GM11168 (cell line): ENCODE data around the gene NOPCHAP1.

Experiments used
- in situ Hi-C: fragments of 300-500 bp; cut with MboI; formaldehyde crosslinking; loops from one replicate; pipeline ENCODE4 v1.12.0; 2022; ENCODE audit warnings: low sequenced_read_pairs; ENCODE audit not compliant: unreplicated experiment

NOPCHAP1 gene

GRCh38 chr12:105015543-105015942 is 29.4 kb downstream of the NOPCHAP1 start:
- in situ Hi-C loops, result no loop called here

GRCh38 chr12:105018012-105018411 is 31.9 kb downstream of the NOPCHAP1 start:
- in situ Hi-C loops, result no loop called here

GRCh38 chr12:105018776-105019175 is 32.7 kb downstream of the NOPCHAP1 start:
- in situ Hi-C loops, result no loop called here

- in situ Hi-C loops, result no loop called here
These were observed 34.3 kb downstream of the NOPCHAP1 start for GRCh38 chr12:105020241-105020962.

- in situ Hi-C loops, result no loop called here
These were observed 38.8 kb downstream of the NOPCHAP1 start for GRCh38 chr12:105024928-105025327.

GRCh38 chr12:105025890-105026289 is 39.8 kb downstream of the NOPCHAP1 start:
- in situ Hi-C loops, result no loop called here

GRCh38 chr12:105026411-105026810 is 40.3 kb downstream of the NOPCHAP1 start:
- in situ Hi-C loops, result no loop called here

- in situ Hi-C loops, result no loop called here
These were observed 45.0 kb downstream of the NOPCHAP1 start for GRCh38 chr12:105030820-105031807.

- in situ Hi-C loops, result no loop called here
These were observed 46.7 kb downstream of the NOPCHAP1 start for GRCh38 chr12:105032703-105033357.

GRCh38 chr12:105033851-105034250 is 47.7 kb downstream of the NOPCHAP1 start:
- in situ Hi-C loops, result no loop called here
